ENCODE measurements around the gene CD79B. TPM values are rescaled to one million over a fixed set of nuclear protein-coding genes. Genes with fewer than 3 reads are reported as not detected.

CD79B gene
- total RNA-seq, 1 experiment from 2014 or later: 0.59 TPM

DNA sequence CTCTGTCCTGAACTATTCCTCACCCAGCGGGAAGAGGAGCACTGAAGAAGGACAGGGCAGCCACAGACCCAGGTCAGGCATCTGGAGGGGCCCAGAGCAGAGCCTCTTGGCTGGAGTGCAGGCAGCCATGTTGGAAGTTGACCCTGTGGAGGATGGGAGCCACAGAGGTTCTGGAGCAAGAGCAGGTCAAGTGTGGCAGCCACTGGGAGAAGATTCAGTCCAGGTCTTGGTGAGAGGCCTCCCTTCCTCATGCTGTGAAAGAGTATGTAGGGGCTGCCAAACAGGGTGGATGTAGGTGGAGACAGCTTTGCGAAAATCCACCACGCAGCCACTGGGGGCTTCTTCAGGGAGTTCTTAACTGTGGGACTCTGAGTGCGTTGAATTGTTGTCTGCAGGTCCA is 590 bp upstream of the CD79B start:
- H3K36me3 ChIP-seq (ENCODE audit: control insufficient read depth in 1 of 2, insufficient read depth in 2 of 2, low read length in 2 of 2): no peaks in the 10 kb centered on the region
- DNase-seq (ENCODE audit: low read depth, low spot score) (no peak), ATAC-seq (no peak)
- H3K4me2 ChIP-seq (ENCODE audit: low read length): no peak overlapping the region
- peaks cover 0 to 11% of the 10 kb centered on the region in 2 experiments; a peak in 3 of 4 replicates for H3K4me1 ChIP-seq (ENCODE audit: control insufficient read depth in 1 of 2, insufficient read depth in 2 of 2, low read length in 2 of 2)
- POLR2A ChIA-PET: interaction anchor here (1.0 kb wide), 1 partner anchor 213 kb away, joined by 3 read pairs; no protein-coding TSS in a partner anchor
- no peaks in the 10 kb centered on the region for H3K27me3 ChIP-seq (ENCODE audit: insufficient read depth, low read length)
- no peak overlapping the region for H3K27ac ChIP-seq (ENCODE audit: low read depth, low read length)
- RAD21 ChIA-PET (ENCODE audit: low non-redundant PET in 1 of 2, low total read pairs in 2 of 2, uncharacterized antibody in 2 of 2, unreplicated experiment in 2 of 2): no interaction called here
- CTCF ChIA-PET: interaction anchor here (0.9 to 3.9 kb wide), 3 partner anchors 13 to 18 kb away, joined by 3 to 17 read pairs (median 3); no protein-coding TSS in a partner anchor
- TF ChIP-seq EGR1 (IDR thresholded peaks at IDR 0.05; ENCODE audit: low read depth) (no peak), EZH2 (IDR thresholded peaks at IDR 0.05) (no peak), ZNF274 (IDR thresholded peaks at IDR 0.05; ENCODE audit: low read depth, low read length) (no peak), ELF1 (IDR thresholded peaks at IDR 0.05; ENCODE audit: borderline replicate concordance, low read depth) (no peak), EZH2phosphoT487 (IDR thresholded peaks at IDR 0.05; ENCODE audit: borderline replicate concordance) (no peak), SP1 (IDR thresholded peaks at IDR 0.05; ENCODE audit: low read depth) (no peak), POLR2AphosphoS5 (IDR thresholded peaks at IDR 0.05; ENCODE audit: low read depth, low read length) (no peak), SRF (IDR thresholded peaks at IDR 0.05; ENCODE audit: low read depth) (no peak), TCF7L2 (IDR thresholded peaks at IDR 0.05; ENCODE audit: borderline replicate concordance, extremely low read depth, insufficient read depth, insufficient read length) (no peak), CEBPB (IDR thresholded peaks at IDR 0.05; ENCODE audit: low read depth) (no peak), POLR2A (IDR thresholded peaks at IDR 0.05; ENCODE audit: borderline replicate concordance, extremely low read depth, insufficient read depth, insufficient read length) (no peak), YY1 (IDR thresholded peaks at IDR 0.05; ENCODE audit: extremely low read depth, insufficient replicate concordance, low read depth, low read length) (no peak), JUND (IDR thresholded peaks at IDR 0.05) (no peak), FOSL1 (IDR thresholded peaks at IDR 0.05; ENCODE audit: low read depth) (no peak)
- TF ChIP-seq, protein P1, sequence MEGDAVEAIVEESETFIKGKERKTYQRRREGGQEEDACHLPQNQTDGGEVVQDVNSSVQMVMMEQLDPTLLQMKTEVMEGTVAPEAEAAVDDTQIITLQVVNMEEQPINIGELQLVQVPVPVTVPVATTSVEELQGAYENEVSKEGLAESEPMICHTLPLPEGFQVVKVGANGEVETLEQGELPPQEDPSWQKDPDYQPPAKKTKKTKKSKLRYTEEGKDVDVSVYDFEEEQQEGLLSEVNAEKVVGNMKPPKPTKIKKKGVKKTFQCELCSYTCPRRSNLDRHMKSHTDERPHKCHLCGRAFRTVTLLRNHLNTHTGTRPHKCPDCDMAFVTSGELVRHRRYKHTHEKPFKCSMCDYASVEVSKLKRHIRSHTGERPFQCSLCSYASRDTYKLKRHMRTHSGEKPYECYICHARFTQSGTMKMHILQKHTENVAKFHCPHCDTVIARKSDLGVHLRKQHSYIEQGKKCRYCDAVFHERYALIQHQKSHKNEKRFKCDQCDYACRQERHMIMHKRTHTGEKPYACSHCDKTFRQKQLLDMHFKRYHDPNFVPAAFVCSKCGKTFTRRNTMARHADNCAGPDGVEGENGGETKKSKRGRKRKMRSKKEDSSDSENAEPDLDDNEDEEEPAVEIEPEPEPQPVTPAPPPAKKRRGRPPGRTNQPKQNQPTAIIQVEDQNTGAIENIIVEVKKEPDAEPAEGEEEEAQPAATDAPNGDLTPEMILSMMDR (IDR thresholded peaks at IDR 0.05 in 2 of 3, conservative IDR thresholded peaks at IDR 0.05 in 1 of 3; ENCODE audit: borderline replicate concordance in 1 of 3, insufficient read depth in 1 of 3, low read depth in 2 of 3, low read length in 2 of 3): no peak
- TF ChIP-seq, protein P2, sequence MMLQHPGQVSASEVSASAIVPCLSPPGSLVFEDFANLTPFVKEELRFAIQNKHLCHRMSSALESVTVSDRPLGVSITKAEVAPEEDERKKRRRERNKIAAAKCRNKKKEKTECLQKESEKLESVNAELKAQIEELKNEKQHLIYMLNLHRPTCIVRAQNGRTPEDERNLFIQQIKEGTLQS (IDR thresholded peaks at IDR 0.05): no peak
- no peak overlapping the region for H3K9ac ChIP-seq (ENCODE audit: low read length)
- H3K9me2 ChIP-seq (ENCODE audit: insufficient read depth): no peaks in the 10 kb centered on the region
- no peaks in the 10 kb centered on the region for H4K20me1 ChIP-seq (ENCODE audit: insufficient read depth)
- no peak overlapping the region for H2AFZ ChIP-seq (ENCODE audit: low read depth, low read length, poor library complexity, severe bottlenecking)
- BruUV-seq (replicated peaks): no TSS peak
- intact Hi-C loops (cut with micrococcal nuclease): no loop called here
- H3K9me3 ChIP-seq (ENCODE audit: control insufficient read depth in 1 of 2, insufficient read depth in 1 of 2, low read depth in 1 of 2, low read length in 2 of 2): no peaks in the 10 kb centered on the region
- H3K79me2 ChIP-seq (ENCODE audit: insufficient read depth, low read length): no peaks in the 10 kb centered on the region
- H3K4me3 ChIP-seq (replicated peaks in 1 of 2; ENCODE audit: low read depth in 1 of 2, low read length in 2 of 2): no peak overlapping the region

Measured in HCT116 (cell line).